GM23338 (cell line): ENCODE measurements around the gene ZNF488. TPM values are rescaled to one million over a fixed set of nuclear protein-coding genes. Genes with fewer than 3 reads are reported as not detected.
"Not testable (repeated sequence)": the region's sequence is repeated elsewhere in the genome, so short reads cannot be mapped to it uniquely, and the experiment has no call there.

Source experiments
- ATAC-seq: fragments of 200-7000 bp; cut with Tn5 transposase; 3 replicates; pipeline ENCODE4 v1.9.1; 2020
- DNase-seq: peaks from one replicate; pipeline ENCODE4 v3.0.0-alpha.2; 2015; ENCODE audit warnings: low spot score
- H2AFZ ChIP-seq: fragments of 200-600 bp; sonication (generic); 2 replicates; pipeline ENCODE4 v1.8.0; 2016; ENCODE audit warnings: antibody characterized with exemption, mild to moderate bottlenecking, moderate library complexity
- H3F3A ChIP-seq: fragments of 200-600 bp; sonication (generic); replicated peaks from 2 replicates; pipeline ENCODE4 v1.8.0; 2017; ENCODE audit warnings: antibody characterized with exemption, mixed run types, low read depth
- H3K27ac ChIP-seq: fragments of 200-600 bp; sonication (generic); 2 replicates; pipeline ENCODE4 v1.6.1; 2016; ENCODE audit warnings: low read depth
- H3K27me3 ChIP-seq: fragments of 200-600 bp; sonication (generic); 2 replicates; pipeline ENCODE4 v1.8.0; 2016; ENCODE audit warnings: mild to moderate bottlenecking, mixed run types, moderate library complexity; ENCODE audit not compliant: insufficient read depth
- H3K36me3 ChIP-seq: fragments of 200-600 bp; sonication (generic); 2 replicates; pipeline ENCODE4 v1.8.0; 2016; ENCODE audit warnings: mild to moderate bottlenecking; ENCODE audit not compliant: insufficient read depth
- H3K4me1 ChIP-seq: fragments of 200-600 bp; sonication (generic); 2 replicates; pipeline ENCODE4 v1.8.0; 2016; ENCODE audit warnings: mild to moderate bottlenecking, moderate library complexity; ENCODE audit not compliant: insufficient read depth
- H3K4me2 ChIP-seq: fragments of 200-600 bp; sonication (generic); 2 replicates; pipeline ENCODE4 v1.7.1; 2017; ENCODE audit warnings: mixed run types
- H3K4me3 ChIP-seq: fragments of 200-600 bp; sonication (generic); 2 replicates; pipeline ENCODE4 v1.6.1; 2016; ENCODE audit warnings: mixed run types
- H3K79me2 ChIP-seq: fragments of 200-600 bp; sonication (generic); replicated peaks from 2 replicates; pipeline ENCODE4 v1.8.0; 2017; ENCODE audit warnings: mild to moderate bottlenecking; ENCODE audit not compliant: insufficient read depth
- H3K9me2 ChIP-seq: fragments of 200-600 bp; sonication (generic); 2 replicates; pipeline ENCODE4 v1.8.0; 2017; ENCODE audit not compliant: insufficient read depth
- H4K20me1 ChIP-seq: fragments of 200-600 bp; sonication (generic); replicated peaks from 2 replicates; pipeline ENCODE4 v1.8.0; 2017; ENCODE audit warnings: mild to moderate bottlenecking; ENCODE audit not compliant: insufficient read depth
- H3K27ac Mint-ChIP-seq: 2 replicates; pipeline ENCODE4 v1.8.0; 2020; ENCODE audit warnings: inconsistent platforms, mild to moderate bottlenecking, moderate library complexity, mixed read lengths
- H3K27me3 Mint-ChIP-seq: 3 replicates; pipeline ENCODE4 v1.8.0; 2022; ENCODE audit warnings: low read depth, mild to moderate bottlenecking, moderate library complexity, mixed read lengths, inconsistent platforms; ENCODE audit not compliant: insufficient read depth, poor library complexity
- H3K36me3 Mint-ChIP-seq: 3 replicates; pipeline ENCODE4 v1.8.0; 2021; ENCODE audit warnings: low read depth, mild to moderate bottlenecking, inconsistent platforms, moderate library complexity, mixed read lengths
- H3K4me1 Mint-ChIP-seq: 3 replicates; pipeline ENCODE4 v1.8.0; 2020; ENCODE audit warnings: mild to moderate bottlenecking, inconsistent platforms, mixed read lengths
- H3K4me3 Mint-ChIP-seq: 3 replicates; pipeline ENCODE4 v1.8.0; 2021; ENCODE audit warnings: moderate library complexity, mild to moderate bottlenecking, inconsistent platforms, mixed read lengths
- H3K9me3 Mint-ChIP-seq: 3 replicates; pipeline ENCODE4 v1.8.0; 2020; ENCODE audit warnings: moderate library complexity, mild to moderate bottlenecking, inconsistent platforms, mixed read lengths
- CTCF ChIP-seq, 2 experiments: fragments of 200-600 bp in 1 of 2; sonication (generic) in 1 of 2; conservative IDR thresholded peaks; 2 replicates each; pipeline versions ENCODE4 v1.5.1 to v1.6.1; 2016 to 2017; ENCODE audit warnings: antibody characterized with exemption in 2 of 2, low read depth in 2 of 2, mild to moderate bottlenecking in 2 of 2, moderate library complexity in 1 of 2
- EZH2 ChIP-seq: fragments of 200-600 bp; sonication (generic); IDR thresholded peaks from one replicate; pipeline ENCODE4 v1.8.0; 2017; ENCODE audit warnings: antibody characterized with exemption, mild to moderate bottlenecking, low read depth; ENCODE audit not compliant: unreplicated experiment
- EZH2phosphoT487 ChIP-seq: fragments of 200-600 bp; sonication (generic); IDR thresholded peaks from one replicate; pipeline ENCODE4 v1.8.1; 2018; ENCODE audit warnings: antibody characterized with exemption; ENCODE audit not compliant: unreplicated experiment
- JUNB ChIP-seq: IDR thresholded peaks from one replicate; pipeline ENCODE4 v1.6.1; 2016; ENCODE audit warnings: antibody characterized with exemption; ENCODE audit not compliant: unreplicated experiment
- NANOG ChIP-seq: IDR thresholded peaks from 2 replicates; pipeline ENCODE4 v1.6.1; 2016; ENCODE audit warnings: antibody characterized with exemption, borderline replicate concordance
- REST ChIP-seq: IDR thresholded peaks from one replicate; pipeline ENCODE4 v1.6.1; 2018; ENCODE audit warnings: antibody characterized with exemption; ENCODE audit not compliant: unreplicated experiment
- ZNF462 ChIP-seq: fragments of 250-450 bp; sonication (Bioruptor Pico); IDR thresholded peaks from 2 replicates; pipeline ENCODE4 v1.5.0; 2020; ENCODE audit warnings: mild to moderate bottlenecking, moderate library complexity
- polyA plus RNA-seq: library from polyadenylated mRNA; unstranded; fragments of >200 nt; fragmentation: Nextera tagmentation; extraction: Ambion mirVana; gene quantifications from 2 replicates; pipeline ENCODE4 v1.2.1, GENCODE V29; 2016
- total RNA-seq: library from RNA; depleted of rRNA; stranded (reverse); fragments of >200 nt; shearing (Covaris generic); gene quantifications from 2 replicates; pipeline ENCODE4 v1.2.3, GENCODE V29; 2014

Gene ZNF488
- total and polyA plus RNA-seq, 2 experiments from 2014 or later, result 2.5 to 5.2 TPM

- not testable (repeated sequence) for H3F3A ChIP-seq, H3K9me2 ChIP-seq, H3K27me3 Mint-ChIP-seq, H3K27me3 ChIP-seq, H3K4me2 ChIP-seq, H3K79me2 ChIP-seq, H3K4me3 ChIP-seq, H3K27ac Mint-ChIP-seq, DNase-seq, H3K9me3 Mint-ChIP-seq, H3K4me1 Mint-ChIP-seq, H3K4me3 Mint-ChIP-seq, H3K4me1 ChIP-seq, H3K36me3 Mint-ChIP-seq, H3K36me3 ChIP-seq, H4K20me1 ChIP-seq, H2AFZ ChIP-seq, ATAC-seq, H3K27ac ChIP-seq
Observed at GRCh38 chr10:47416305-47417218, 32.5 kb upstream of the ZNF488 start.

- H3K36me3 Mint-ChIP-seq, result no peaks in the 10 kb centered on the region
- H3K4me1 ChIP-seq, result no peaks in the 10 kb centered on the region; the same call in 1 of the 2 replicates
- TF ChIP-seq ZNF462 (CRISPR knock-in tag) (no peak), JUNB (no peak), REST (no peak), EZH2 (no peak), CTCF (conservative IDR thresholded peaks at IDR 0.05; ENCODE audit: low read depth in 2 of 2) (no peak), EZH2phosphoT487 (no peak), NANOG (no peak)
Observed at GRCh38 chr10:47415520-47416304, 31.6 kb upstream of the ZNF488 start.

More at GRCh38 chr10:47415520-47416304, 31.6 kb upstream of the ZNF488 start:
- Mint-ChIP-seq H3K9me3 (no peaks in the 10 kb centered on the region; the same call in 2 of the 3 replicates), H3K4me1 (peaks cover 3% of the 10 kb centered on the region), H3K4me3 (no peak overlapping the region), H3K27ac (no peak overlapping the region), H3K27me3 (peaks cover under 1% of the 10 kb centered on the region)
- no peaks in the 10 kb centered on the region for H3K27me3 ChIP-seq
- H3K9me2 ChIP-seq, result 0 out of 2 replicates have a peak, but pooled peaks cover 2% of the 10 kb centered on the region
- no peaks in the 10 kb centered on the region for H3K79me2 ChIP-seq
- H3K4me3 ChIP-seq, result no peak overlapping the region
- H3F3A ChIP-seq, result no peaks in the 10 kb centered on the region
- H4K20me1 ChIP-seq, result no peaks in the 10 kb centered on the region
- H3K27ac ChIP-seq, result no peak overlapping the region
- no peak overlapping the region for H3K4me2 ChIP-seq
- ATAC-seq (no peak), DNase-seq (no peak)
- no peak overlapping the region for H2AFZ ChIP-seq
- H3K36me3 ChIP-seq, result no peaks in the 10 kb centered on the region
